A673 (cell line): ENCODE results near the gene RIBC2.

Experiments used
- EZH2 ChIP-seq: fragments of 200-600 bp; sonication (generic); IDR thresholded peaks from 2 replicates; pipeline ENCODE4 v1.6.1; 2017; ENCODE audit warnings: borderline replicate concordance, low read depth, mild to moderate bottlenecking, mixed read lengths, antibody characterized with exemption, low read length; ENCODE audit not compliant: poor library complexity, severe bottlenecking
- TF ChIP-seq, protein P1 (sequence below): fragments of 300-800, 200-600 bp; sonication (generic); conservative IDR thresholded peaks from 2 replicates; pipeline ENCODE4 v1.5.1; 2017; ENCODE audit warnings: low read depth, mild to moderate bottlenecking, antibody characterized with exemption, low read length, moderate library complexity, mixed read lengths

DNA sequence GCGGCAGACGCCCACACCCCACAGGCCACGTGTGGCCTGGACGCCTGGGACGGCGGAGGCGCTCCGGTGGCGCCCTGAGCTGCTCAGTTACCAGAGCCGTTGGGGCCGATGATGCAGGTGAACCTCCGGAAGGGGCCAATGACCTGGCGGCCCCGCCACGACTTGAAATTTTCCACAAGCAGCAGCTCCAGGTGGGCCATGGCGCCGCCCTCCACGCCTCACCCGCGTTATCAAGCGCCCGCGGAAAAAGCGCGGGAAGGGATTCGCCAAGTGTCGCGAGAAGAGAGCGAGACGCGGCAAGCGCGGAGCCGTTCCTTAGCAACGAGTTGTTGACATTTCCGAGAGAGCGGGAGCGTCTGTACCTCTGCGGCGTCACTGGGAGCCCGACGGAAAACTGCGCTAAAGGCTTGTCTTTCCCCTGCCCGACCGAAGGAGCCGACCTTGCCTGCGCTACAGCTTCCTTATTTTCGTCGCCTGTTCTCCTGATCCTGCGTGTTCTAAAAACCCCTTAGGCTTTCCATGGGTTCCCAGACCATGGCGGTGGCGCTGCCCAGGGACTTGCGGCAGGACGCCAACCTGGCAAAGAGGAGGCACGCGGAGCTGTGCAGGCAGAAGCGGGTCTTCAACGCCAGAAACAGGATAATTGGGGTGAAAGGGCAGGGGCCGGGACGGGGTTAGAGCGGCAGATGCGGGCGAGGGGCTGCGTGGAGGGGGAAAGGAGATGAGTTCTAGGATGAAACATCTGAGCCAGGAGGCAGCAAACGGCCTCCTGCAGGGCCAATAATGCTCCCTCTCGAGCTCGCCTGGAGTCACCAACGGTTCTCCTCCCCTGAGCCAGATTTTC, at the start of gene RIBC2, which contains the start of gene SMC1B:
- TF ChIP-seq, protein P1, sequence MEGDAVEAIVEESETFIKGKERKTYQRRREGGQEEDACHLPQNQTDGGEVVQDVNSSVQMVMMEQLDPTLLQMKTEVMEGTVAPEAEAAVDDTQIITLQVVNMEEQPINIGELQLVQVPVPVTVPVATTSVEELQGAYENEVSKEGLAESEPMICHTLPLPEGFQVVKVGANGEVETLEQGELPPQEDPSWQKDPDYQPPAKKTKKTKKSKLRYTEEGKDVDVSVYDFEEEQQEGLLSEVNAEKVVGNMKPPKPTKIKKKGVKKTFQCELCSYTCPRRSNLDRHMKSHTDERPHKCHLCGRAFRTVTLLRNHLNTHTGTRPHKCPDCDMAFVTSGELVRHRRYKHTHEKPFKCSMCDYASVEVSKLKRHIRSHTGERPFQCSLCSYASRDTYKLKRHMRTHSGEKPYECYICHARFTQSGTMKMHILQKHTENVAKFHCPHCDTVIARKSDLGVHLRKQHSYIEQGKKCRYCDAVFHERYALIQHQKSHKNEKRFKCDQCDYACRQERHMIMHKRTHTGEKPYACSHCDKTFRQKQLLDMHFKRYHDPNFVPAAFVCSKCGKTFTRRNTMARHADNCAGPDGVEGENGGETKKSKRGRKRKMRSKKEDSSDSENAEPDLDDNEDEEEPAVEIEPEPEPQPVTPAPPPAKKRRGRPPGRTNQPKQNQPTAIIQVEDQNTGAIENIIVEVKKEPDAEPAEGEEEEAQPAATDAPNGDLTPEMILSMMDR: 0 out of 2 replicates have a peak, but pooled peaks have one; percentile 13
- TF ChIP-seq EZH2: no peak
